GM21619 (cell line): ENCODE measurements around the gene DBP.

ENCODE experiments used
- ATAC-seq: cut with Tn5 transposase; IDR thresholded peaks from one replicate; pipeline ENCODE4 v1.9.1; 2021; ENCODE audit not compliant: unreplicated experiment

DBP gene

GRCh38 chr19:48628486-48629296 is 8.5 kb downstream of the DBP start:
- no peak for ATAC-seq

- no peak for ATAC-seq
Observed at GRCh38 chr19:48627865-48628314, 9.3 kb downstream of the DBP start.

GRCh38 chr19:48627201-48627864 is 9.8 kb downstream of the DBP start:
- no peak for ATAC-seq

- no peak for ATAC-seq
Observed at GRCh38 chr19:48625891-48626327, 11.3 kb downstream of the DBP start.

- no peak for ATAC-seq
Observed at GRCh38 chr19:48624791-48625723, 12.1 kb downstream of the DBP start.

- peak; percentile 53 for ATAC-seq
Observed at GRCh38 chr19:48624067-48624594, 13.0 kb downstream of the DBP start.

GRCh38 chr19:48623556-48624066 is 13.6 kb downstream of the DBP start:
- no peak for ATAC-seq

- ATAC-seq: no peak
Observed at GRCh38 chr19:48619692-48620585, 17.2 kb downstream of the DBP start.

GRCh38 chr19:48618916-48619691 is 18.1 kb downstream of the DBP start, which contains the start of the genes RPL18 and SPHK2:
Gene RPL18, minus strand, starts transcription at chr19:48619178. Its CDS starts 35 bp downstream, at chr19:48619143.
Gene SPHK2, plus strand, starts transcription at chr19:48619506. Its CDS starts 1,009 bp downstream, at chr19:48620515.
- ATAC-seq: peak; percentile 79

- ATAC-seq: no peak
Observed at GRCh38 chr19:48618278-48618915, 18.8 kb downstream of the DBP start.

- ATAC-seq: no peak
Observed at GRCh38 chr19:48617146-48617937, 19.8 kb downstream of the DBP start.

GRCh38 chr19:48616491-48617056 is 20.6 kb downstream of the DBP start:
- no peak for ATAC-seq

- no peak for ATAC-seq
Observed at GRCh38 chr19:48616041-48616436, 21.1 kb downstream of the DBP start.

GRCh38 chr19:48615231-48616040 is 21.7 kb downstream of the DBP start:
- ATAC-seq: no peak

GRCh38 chr19:48614436-48615230 is 22.5 kb downstream of the DBP start, which contains the start of gene FAM83E:
Gene FAM83E, minus strand, starts transcription at chr19:48615076. Its CDS starts 1,704 bp downstream, at chr19:48613372.
- ATAC-seq: no peak
